SU-DHL-6 (cell line): Measurements from ENCODE around the gene MUC15.

Experiments
- H2AFZ ChIP-seq: fragments of 200-600 bp; sonication (generic); 2 replicates; pipeline ENCODE4 v1.6.1; 2014; ENCODE audit warnings: low read depth, mild to moderate bottlenecking, moderate library complexity, mixed read lengths, antibody characterized with exemption, low read length; ENCODE audit not compliant: severe bottlenecking
- H3F3A ChIP-seq: fragments of 200-600 bp; shearing (Covaris generic); 2 replicates; pipeline ENCODE4 v1.6.0; 2016; ENCODE audit warnings: antibody characterized with exemption, mild to moderate bottlenecking; ENCODE audit not compliant: insufficient read depth
- H3K27ac ChIP-seq: fragments of 200-600 bp; sonication (generic); 2 replicates; pipeline ENCODE4 v1.5.1; 2016; ENCODE audit warnings: low read depth, mild to moderate bottlenecking, low read length, moderate library complexity, mixed read lengths
- H3K27me3 ChIP-seq: fragments of 200-600 bp; sonication (generic), shearing (Covaris generic); 2 replicates; pipeline ENCODE4 v1.6.0; 2014; ENCODE audit warnings: mild to moderate bottlenecking, low read length
- H3K36me3 ChIP-seq: fragments of 200-600 bp; sonication (generic); 2 replicates; pipeline ENCODE4 v1.6.1; 2014; ENCODE audit warnings: mild to moderate bottlenecking, low read length, mixed read lengths
- H3K4me2 ChIP-seq: fragments of 300-600, 200-600 bp; shearing (Covaris generic), sonication (generic); 2 replicates; pipeline ENCODE4 v1.6.0; 2014; ENCODE audit warnings: low read length, low read depth, mild to moderate bottlenecking; ENCODE audit not compliant: poor library complexity, severe bottlenecking
- H3K4me3 ChIP-seq: fragments of 200-600 bp; sonication (generic); 2 replicates; pipeline ENCODE4 v1.5.1; 2014; ENCODE audit warnings: antibody characterized with exemption, low read length, mild to moderate bottlenecking, mixed read lengths; ENCODE audit not compliant: insufficient read depth, poor library complexity, severe bottlenecking
- H3K79me2 ChIP-seq: fragments of 200-600 bp; sonication (generic); 2 replicates; pipeline ENCODE4 v1.6.1; 2014; ENCODE audit warnings: mild to moderate bottlenecking, low read length, moderate library complexity; ENCODE audit not compliant: insufficient read depth
- H3K9ac ChIP-seq: fragments of 200-600 bp; sonication (generic); 2 replicates; pipeline ENCODE4 v1.7.0; 2014; ENCODE audit warnings: mild to moderate bottlenecking, low read length
- H3K9me2 ChIP-seq: fragments of 200-600 bp; sonication (generic); replicated peaks from 2 replicates; pipeline ENCODE4 v1.6.1; 2014; ENCODE audit warnings: low read length; ENCODE audit not compliant: insufficient read depth
- H3K9me3 ChIP-seq: fragments of 200-600 bp; sonication (generic); 2 replicates; pipeline ENCODE4 v1.6.1; 2014; ENCODE audit warnings: low read length, mixed read lengths; ENCODE audit not compliant: insufficient read depth
- H4K20me1 ChIP-seq: fragments of 200-600 bp; sonication (generic); 2 replicates; pipeline ENCODE4 v1.6.1; 2014; ENCODE audit warnings: low read depth, mild to moderate bottlenecking, antibody characterized with exemption, low read length, moderate library complexity, mixed read lengths
- CTCF ChIP-seq: fragments of 200-600 bp; sonication (generic); IDR thresholded peaks from one replicate; pipeline ENCODE4 v1.5.1; 2017; ENCODE audit warnings: antibody characterized with exemption, mild to moderate bottlenecking, low read length, moderate library complexity; ENCODE audit not compliant: insufficient read depth, poor library complexity, severe bottlenecking
- EZH2phosphoT487 ChIP-seq: fragments of 200-600 bp; sonication (generic), shearing (Covaris generic); conservative IDR thresholded peaks from 2 replicates; pipeline ENCODE4 v1.6.1; 2018; ENCODE audit warnings: mild to moderate bottlenecking, antibody characterized with exemption, low read length, moderate library complexity, mixed read lengths

MUC15 gene

GRCh38 chr11:26519469-26519868, 52.6 kb downstream of the MUC15 start:
- Histone ChIP-seq H3K79me2 (no peaks in the 10 kb centered on the region), H3K27ac (no peak overlapping the region), H3K9ac (no peak overlapping the region), H4K20me1 (no peaks in the 10 kb centered on the region), H3F3A (no peaks in the 10 kb centered on the region), H3K36me3 (no peaks in the 10 kb centered on the region), H3K9me2 (no peaks in the 10 kb centered on the region), H2AFZ (no peak overlapping the region), H3K27me3 (no peaks in the 10 kb centered on the region), H3K4me3 (no peak overlapping the region), H3K9me3 (no peaks in the 10 kb centered on the region), H3K4me2 (no peak overlapping the region)
- TF ChIP-seq EZH2phosphoT487 (no peak), CTCF (no peak)

- Histone ChIP-seq H3K9ac (no peak overlapping the region), H2AFZ (no peak overlapping the region), H3F3A (no peaks in the 10 kb centered on the region), H3K27me3 (no peaks in the 10 kb centered on the region), H3K79me2 (no peaks in the 10 kb centered on the region), H3K4me2 (no peak overlapping the region), H4K20me1 (no peaks in the 10 kb centered on the region), H3K36me3 (no peaks in the 10 kb centered on the region), H3K9me2 (no peaks in the 10 kb centered on the region), H3K4me3 (no peak overlapping the region), H3K27ac (no peak overlapping the region), H3K9me3 (no peaks in the 10 kb centered on the region)
- TF ChIP-seq CTCF, result no peak
- TF ChIP-seq EZH2phosphoT487, result no peak
Observed at GRCh38 chr11:26512196-26512595, 59.9 kb downstream of the MUC15 start.

GRCh38 chr11:26510756-26511155, 61.3 kb downstream of the MUC15 start:
- TF ChIP-seq EZH2phosphoT487 (no peak), CTCF (no peak)
- Histone ChIP-seq H3K79me2 (no peaks in the 10 kb centered on the region), H3K9me2 (no peaks in the 10 kb centered on the region), H3K4me2 (no peak overlapping the region), H3F3A (no peaks in the 10 kb centered on the region), H3K9me3 (no peaks in the 10 kb centered on the region), H3K9ac (no peak overlapping the region), H3K4me3 (no peak overlapping the region), H4K20me1 (no peaks in the 10 kb centered on the region), H3K27me3 (no peaks in the 10 kb centered on the region), H3K27ac (no peak overlapping the region), H2AFZ (no peak overlapping the region), H3K36me3 (no peaks in the 10 kb centered on the region)
